ENCODE results near the gene SYNE1.
A peak's percentile ranks its signal among the peaks of the same experiment; 100 is the strongest.

The SYNE1 gene

DNA sequence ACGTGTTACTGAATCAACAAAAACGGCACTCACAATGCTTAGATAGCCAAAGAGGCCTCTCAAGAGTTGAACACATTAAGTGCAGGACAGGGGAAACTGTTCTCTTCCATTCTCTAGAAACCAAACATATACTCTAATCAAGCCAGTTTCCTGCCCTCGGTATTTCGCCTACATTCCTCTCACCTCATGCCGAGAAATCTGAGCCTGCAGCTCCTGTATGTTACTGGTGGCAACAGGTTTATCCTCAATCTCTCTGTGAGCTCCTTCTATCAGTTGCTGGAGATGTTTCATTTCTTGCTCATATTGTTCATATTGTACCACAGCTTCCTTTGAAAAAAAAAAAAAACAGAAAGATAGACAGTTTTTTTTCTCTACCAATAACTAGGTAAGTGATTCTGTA, 328.9 kb downstream of the SYNE1 start:
- no peak for DNase-seq

- no peak for DNase-seq
Observed at GRCh38 chr6:152305672-152306071, 331.5 kb downstream of the SYNE1 start.

- DNase-seq = peak; percentile 91
Observed at GRCh38 chr6:152301765-152302568, 335.2 kb downstream of the SYNE1 start.

DNA sequence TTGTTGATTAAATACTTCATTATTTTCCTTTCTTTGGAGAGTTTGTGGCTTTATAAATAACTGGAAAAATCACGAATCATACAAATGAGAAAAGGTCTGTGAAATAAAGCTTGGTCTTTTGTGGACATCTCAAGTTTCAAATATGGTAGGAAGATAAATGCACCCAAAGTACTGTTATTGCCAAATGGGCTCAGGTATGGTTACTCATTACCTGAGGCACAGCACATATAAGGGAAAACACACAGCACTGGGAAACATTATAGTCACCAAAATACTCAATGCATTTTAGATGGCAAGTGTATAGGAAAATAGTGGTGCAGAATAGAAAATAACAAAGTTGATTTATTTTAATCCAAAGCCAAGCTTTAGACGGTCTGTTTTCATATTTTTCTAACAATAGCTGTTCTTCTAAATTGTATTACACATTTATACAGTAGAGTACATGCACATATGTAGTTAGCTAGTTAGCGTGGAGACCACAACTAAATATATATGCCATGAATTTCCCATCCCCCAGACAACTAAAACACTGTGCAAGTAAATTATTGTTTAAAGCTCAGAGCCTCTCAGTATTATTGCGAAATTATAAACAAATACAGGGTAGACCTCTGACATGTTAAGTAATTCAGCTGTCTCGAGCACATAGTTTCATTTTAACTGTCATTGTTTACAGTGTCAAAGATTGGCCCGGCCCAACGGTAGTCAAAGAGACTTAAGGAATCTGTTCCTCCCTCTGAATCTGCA, 336.0 kb downstream of the SYNE1 start:
- no peak for DNase-seq

GRCh38 chr6:152300517-152300916, 336.6 kb downstream of the SYNE1 start:
- DNase-seq = no peak

DNA sequence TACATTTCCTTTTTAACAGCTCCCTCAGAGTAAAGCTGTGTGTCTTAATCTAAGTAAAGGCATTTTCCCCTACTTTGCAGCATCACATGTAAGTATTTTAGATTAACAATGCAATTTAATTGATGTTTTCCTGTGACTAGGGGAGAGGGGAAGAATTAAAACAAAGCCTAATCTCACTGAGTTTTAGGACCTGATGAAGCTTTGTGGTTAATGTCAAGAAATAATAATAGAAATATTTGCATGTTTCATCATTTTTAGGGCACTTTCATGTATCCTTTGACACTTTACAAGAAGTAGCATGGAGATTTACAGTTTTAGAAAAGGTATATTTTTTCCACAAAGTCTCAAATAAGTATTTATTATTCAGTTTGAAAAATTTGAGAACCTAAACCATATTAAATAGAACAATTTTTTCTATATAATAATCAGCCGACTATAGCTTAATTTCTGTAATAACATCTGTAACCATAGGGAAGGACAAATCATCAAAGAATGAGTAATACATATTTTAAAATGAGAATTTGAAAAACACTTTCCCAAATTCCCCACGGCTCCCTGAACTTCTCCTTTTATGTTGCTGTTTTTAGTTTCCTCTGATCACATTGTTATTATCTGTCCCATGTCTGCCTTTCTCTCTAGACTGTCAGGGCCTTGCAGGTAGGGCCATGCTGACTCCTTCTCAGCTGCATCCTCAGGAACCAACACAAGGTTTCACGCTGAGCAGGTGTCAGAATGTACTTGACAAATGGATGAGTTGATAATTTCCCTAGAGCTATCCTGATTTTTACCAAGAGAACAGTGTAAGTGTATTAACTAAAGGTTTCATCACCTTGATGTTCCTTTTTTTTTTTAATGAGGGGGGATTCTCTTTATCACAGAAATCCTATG, 338.1 kb downstream of the SYNE1 start:
- DNase-seq = no peak

GRCh38 chr6:152298055-152298647, 339.0 kb downstream of the SYNE1 start:
- DNase-seq = no peak

DNA sequence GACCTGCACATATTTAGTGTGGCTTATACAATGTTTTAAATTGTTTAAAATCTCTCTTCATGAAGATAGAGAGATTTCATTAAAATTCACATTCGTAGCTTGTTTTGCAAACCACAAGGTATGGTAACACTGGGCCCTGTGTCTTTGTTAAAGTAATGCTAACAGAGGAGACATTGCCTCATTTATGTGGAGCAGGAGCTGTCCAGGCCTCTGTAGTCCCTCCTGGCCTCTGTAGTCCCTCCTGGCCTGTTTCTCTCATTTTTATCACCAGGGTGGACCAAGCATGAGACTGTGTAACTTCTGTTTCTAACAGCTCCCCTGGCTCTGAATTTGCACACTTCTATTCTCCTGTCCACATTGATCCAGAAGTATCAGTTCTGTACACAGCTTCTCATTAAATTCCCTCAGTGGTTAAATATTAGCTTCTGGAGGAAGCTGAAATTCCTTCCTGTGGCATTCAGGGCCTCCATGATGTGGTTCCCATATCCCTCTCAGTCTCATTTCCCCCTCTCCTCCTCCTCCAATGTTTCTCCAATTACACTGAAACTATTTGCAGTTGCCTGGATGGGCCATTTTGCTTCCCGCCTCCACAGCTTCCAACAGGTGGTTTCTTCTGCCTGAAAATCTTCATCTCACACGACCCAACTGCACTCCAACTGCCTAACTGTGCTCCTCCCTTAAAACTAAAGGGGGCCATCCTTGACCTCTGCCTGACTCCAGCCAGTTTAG, 340.4 kb downstream of the SYNE1 start:
- no peak for DNase-seq

DNA sequence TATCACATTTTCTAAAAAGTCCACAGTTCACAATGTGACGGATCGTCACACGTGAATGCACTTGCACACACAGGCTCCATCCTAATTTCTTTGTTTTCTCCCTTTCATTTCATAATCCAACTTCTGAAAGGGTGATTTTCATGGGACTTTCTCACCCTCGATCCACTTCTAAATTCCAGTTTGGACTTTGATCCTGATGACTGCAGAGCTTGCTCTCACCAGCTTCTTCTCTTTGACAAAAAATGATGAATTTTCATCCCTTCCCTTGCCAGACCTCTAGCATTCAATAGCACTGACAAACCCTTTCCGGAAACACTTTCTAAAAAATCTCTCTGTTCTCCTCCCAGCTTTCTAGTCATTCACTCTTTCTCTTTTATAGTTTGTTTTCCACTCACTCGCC, 341.2 kb downstream of the SYNE1 start:
- DNase-seq = no peak

DNA sequence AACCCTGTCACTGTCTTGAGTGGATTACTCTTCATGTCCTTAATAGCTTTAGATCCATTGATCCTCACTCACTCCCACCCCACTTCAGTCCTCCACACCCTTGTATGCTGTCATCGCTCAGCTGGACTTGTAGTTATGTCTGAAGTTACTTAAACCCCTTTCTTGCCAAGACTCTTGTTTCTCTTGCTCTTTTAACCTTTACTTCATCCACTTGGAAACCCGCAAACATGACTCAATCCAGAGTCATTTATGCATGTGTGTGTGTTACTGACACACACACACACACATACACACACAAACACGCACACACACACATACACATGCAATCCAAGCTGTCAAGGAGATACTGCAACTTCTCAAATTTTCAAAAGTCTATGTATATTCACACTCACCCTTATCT, 341.8 kb downstream of the SYNE1 start:
- DNase-seq = no peak

DNA sequence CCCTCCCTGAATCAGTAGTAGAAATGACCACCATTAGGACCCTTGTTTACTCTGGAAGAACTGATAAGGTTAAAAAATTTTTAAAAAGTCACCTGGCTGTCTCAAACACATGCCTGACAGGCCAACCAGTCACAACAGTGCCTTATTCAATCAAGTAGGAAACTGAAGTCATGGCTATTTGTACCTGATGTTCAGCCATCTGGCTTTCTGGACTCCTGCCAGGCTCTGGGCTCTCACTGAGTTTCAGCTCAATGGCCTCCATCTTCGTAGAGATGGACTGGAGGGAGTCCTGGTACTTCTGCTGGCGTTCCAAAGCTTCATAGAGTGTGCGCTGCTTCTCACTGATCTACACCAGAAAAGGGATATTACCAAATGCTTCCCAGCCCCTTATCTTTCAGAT, 343.8 kb downstream of the SYNE1 start:
- no peak for DNase-seq

DNA sequence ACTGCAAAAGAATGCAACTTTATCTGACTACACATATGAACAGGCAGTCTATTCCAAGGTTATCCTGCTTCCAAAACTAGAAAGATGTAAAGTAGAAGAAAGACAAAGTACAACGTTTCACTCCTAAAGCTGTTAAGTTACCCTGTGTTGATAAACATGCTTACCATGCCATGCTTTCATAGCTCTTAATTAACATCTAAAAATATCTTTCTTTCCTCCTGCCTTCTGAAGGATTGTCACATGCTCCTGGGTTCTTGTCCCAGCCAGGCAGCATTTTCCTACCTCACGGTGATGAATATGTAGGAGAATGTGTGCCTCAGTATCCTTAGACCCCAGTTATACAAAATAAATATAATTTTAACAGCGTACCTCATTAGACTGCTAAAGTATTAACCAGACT, 344.6 kb downstream of the SYNE1 start:
- no peak for DNase-seq

- DNase-seq = no peak
Observed at GRCh38 chr6:152290693-152291092, 346.5 kb downstream of the SYNE1 start.

- DNase-seq = no peak
Observed at GRCh38 chr6:152277826-152278329, 359.3 kb downstream of the SYNE1 start.

DNA sequence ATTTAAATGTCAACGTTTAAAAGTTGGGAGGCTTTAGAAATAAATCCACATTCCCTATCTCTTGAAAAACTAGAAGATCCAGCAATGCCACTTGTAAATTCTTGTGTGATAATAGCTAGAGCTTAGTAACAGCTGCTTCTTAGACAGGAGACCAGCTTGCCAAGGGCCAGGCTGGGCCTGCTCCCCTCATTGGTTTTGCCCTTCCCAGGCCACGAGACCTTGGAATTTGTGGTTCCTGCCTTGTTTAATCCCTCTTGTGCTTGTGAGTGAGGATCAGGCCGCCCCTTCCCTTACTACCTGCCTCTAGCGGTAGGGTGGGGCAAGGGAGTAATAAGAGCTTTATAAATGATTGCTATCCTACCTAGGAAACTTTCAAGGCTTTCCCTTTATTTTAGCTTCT, 363.5 kb downstream of the SYNE1 start:
- DNase-seq = no peak

DNA sequence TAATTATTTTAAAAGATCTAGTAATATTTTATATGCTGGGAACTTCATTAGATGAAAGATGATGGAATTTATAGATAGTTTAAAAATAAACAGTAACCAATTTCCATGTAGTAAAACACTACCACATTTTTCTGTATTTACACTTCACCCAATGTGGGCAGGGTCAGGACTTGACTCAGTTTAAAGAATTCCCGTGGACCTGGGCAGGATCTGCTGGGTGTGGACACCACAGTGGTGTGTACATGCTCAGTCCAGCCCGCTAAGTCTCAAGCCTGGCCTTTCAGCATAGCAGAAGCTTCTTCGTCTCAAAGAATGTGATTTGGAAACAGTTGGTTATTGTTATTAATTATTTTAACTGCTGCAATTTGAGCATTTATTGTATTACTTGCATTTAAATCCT, 364.2 kb downstream of the SYNE1 start:
- no peak for DNase-seq

GRCh38 chr6:152272486-152272885, 364.7 kb downstream of the SYNE1 start:
- DNase-seq = no peak

DNA sequence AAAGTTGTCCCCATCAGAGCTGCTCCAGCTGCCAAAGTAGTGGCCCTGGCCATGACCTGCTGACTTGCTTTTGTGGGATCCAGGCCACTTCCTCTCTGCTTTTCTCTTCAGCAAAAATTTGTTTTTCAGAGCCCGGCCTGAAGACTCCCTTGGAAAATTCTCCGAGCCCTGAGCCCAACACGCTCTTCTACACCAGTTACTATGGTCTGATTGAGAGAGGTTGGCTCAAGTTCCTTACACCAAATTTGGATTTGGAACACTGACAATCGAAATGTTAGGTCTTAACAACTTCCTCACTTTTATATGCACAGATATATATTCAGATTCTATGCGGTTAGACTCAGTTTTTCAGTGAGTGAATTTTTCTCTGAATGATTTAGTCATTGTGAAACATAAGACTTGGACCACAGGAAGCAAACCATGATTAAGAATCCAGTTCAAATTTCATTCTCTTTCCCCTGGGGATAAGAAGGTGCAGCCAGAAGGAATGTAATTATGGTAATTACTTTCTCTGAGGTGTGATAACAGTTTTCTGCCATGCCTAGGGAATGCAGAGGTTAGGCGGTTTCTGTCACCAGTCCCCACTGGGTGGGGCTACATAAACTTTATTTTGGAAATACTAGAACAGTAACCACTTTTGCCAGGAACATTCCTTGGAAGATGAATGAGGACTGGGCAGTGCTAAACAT, 365.2 kb downstream of the SYNE1 start:
- DNase-seq = no peak

- DNase-seq = no peak
Observed at GRCh38 chr6:152270301-152270925, 366.7 kb downstream of the SYNE1 start.

DNA sequence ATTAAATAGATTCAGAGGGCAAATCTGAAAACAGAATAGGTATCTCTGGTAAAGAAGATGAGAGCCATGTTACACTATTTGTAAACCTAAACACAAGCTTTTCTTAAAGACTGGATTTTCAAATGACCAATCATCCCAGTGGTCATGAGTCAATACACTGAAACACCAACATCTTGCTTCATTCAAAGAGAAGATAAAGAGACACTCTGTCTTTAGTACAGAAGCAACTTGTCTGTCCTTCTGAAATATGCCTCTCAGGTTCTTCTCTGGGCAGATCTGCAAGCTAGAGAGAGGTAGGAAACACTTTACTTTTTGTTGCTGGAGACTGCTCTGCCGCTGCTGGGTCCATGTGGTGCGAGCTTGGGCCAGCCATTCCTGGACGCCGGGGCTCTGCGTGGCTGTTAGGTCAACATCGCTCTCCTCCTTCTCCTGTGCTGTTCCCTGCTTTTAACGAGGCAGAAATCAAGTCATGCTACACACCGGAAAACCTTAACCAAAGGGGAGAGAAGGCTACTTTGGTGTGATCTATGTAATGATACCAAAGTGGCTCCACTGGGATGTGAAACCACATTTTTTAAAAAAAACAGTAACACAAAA, 368.2 kb downstream of the SYNE1 start:
- DNase-seq = no peak
